A673 (cell line): Measurements from ENCODE around the gene CCDC92. TPM values are rescaled to one million over a fixed set of nuclear protein-coding genes. Genes with fewer than 3 reads are reported as not detected.

Experiments used
- BruUV-seq: library from RNA; stranded (reverse); fragments of 400-500 nt; replicated peaks from 2 replicates; lab custom pipeline; 2021; lab: Mats Ljungman, UMichigan
- CTCF ChIA-PET: fragments of 300-600 bp; sonication (Branson Sonifier 250); formaldehyde crosslinking; loops from one replicate; lab custom pipeline; 2022; ENCODE audit warnings: antibody characterized with exemption; lab: Charles Lee
- POLR2A ChIA-PET: fragments of 300-600 bp; sonication (Branson Sonifier 250); formaldehyde crosslinking; loops from one replicate; lab custom pipeline; 2022; ENCODE audit warnings: antibody characterized with exemption; ENCODE audit not compliant: low non-redundant PET; lab: Charles Lee
- DNase-seq: peaks from one replicate; pipeline ENCODE4 v3.0.0-alpha.2; 2015; ENCODE audit warnings: low spot score
- H3K27ac ChIP-seq: fragments of 200-600 bp; sonication (generic); 2 replicates; pipeline ENCODE4 v1.5.1; 2016; ENCODE audit warnings: mixed run types, low read depth, mild to moderate bottlenecking, mixed read lengths, antibody characterized with exemption, low read length; ENCODE audit not compliant: poor library complexity, severe bottlenecking
- H3K27me3 ChIP-seq: fragments of 200-600 bp; sonication (generic); replicated peaks from 2 replicates; pipeline ENCODE4 v1.6.1; 2017; ENCODE audit warnings: mixed run types, low read depth, mild to moderate bottlenecking, mixed read lengths, antibody characterized with exemption, low read length; ENCODE audit not compliant: insufficient read depth, poor library complexity
- H3K36me3 ChIP-seq: fragments of 200-600 bp; sonication (generic); 2 replicates; pipeline ENCODE4 v1.6.1; 2016; ENCODE audit warnings: mixed run types, mild to moderate bottlenecking, mixed read lengths, antibody characterized with exemption, low read length; ENCODE audit not compliant: insufficient read depth, poor library complexity, severe bottlenecking
- H3K4me1 ChIP-seq: fragments of 200-600 bp; sonication (generic); 2 replicates; pipeline ENCODE4 v1.6.1; 2017; ENCODE audit warnings: mixed run types, mild to moderate bottlenecking, mixed read lengths, antibody characterized with exemption, low read length; ENCODE audit not compliant: insufficient read depth, poor library complexity, severe bottlenecking
- H3K4me3 ChIP-seq: fragments of 200-600 bp; sonication (generic); 2 replicates; pipeline ENCODE4 v1.5.1; 2016; ENCODE audit warnings: low read depth, mixed run types, mild to moderate bottlenecking, mixed read lengths, low read length; ENCODE audit not compliant: poor library complexity, severe bottlenecking
- H3K9me3 ChIP-seq: fragments of 200-600 bp; sonication (generic); 2 replicates; pipeline ENCODE4 v1.6.1; 2016; ENCODE audit warnings: mixed run types, low read depth, mild to moderate bottlenecking, mixed read lengths, antibody characterized with exemption, low read length; ENCODE audit not compliant: poor library complexity, severe bottlenecking
- CTCF ChIP-seq: fragments of 300-800, 200-600 bp; sonication (generic); conservative IDR thresholded peaks from 2 replicates; pipeline ENCODE4 v1.5.1; 2017; ENCODE audit warnings: low read depth, mild to moderate bottlenecking, antibody characterized with exemption, low read length, moderate library complexity, mixed read lengths
- EZH2 ChIP-seq: fragments of 200-600 bp; sonication (generic); IDR thresholded peaks from 2 replicates; pipeline ENCODE4 v1.6.1; 2017; ENCODE audit warnings: borderline replicate concordance, low read depth, mild to moderate bottlenecking, mixed read lengths, antibody characterized with exemption, low read length; ENCODE audit not compliant: poor library complexity, severe bottlenecking
- intact Hi-C: fragments of 100-400 bp; cut with micrococcal nuclease; formaldehyde crosslinking; loops from one replicate; pipeline ENCODE4 v1.10.0; 2022; ENCODE audit not compliant: unreplicated experiment
- total RNA-seq: library from RNA; stranded (reverse); gene quantifications from 2 replicates; pipeline ENCODE4 v1.2.3, GENCODE V29; 2021

Gene CCDC92
- total RNA-seq, 1 experiment from 2014 or later, result 28.7 TPM

GRCh38 chr12:123903301-123904065 lies 69.1 kb downstream of the CCDC92 start:
- CTCF ChIA-PET, result no interaction called here
- no peak for TF ChIP-seq CTCF
- TF ChIP-seq EZH2, result no peak
- BruUV-seq, result no TSS peak
- Histone ChIP-seq H3K27me3 (no peaks in the 10 kb centered on the region), H3K36me3 (no peaks in the 10 kb centered on the region), H3K9me3 (no peaks in the 10 kb centered on the region), H3K4me3 (no peak overlapping the region), H3K27ac (no peak overlapping the region), H3K4me1 (peaks cover 5% of the 10 kb centered on the region)
- POLR2A ChIA-PET, result no interaction called here
- intact Hi-C loops, result no loop called here
- DNase-seq, result no peak

GRCh38 chr12:123902821-123903220 lies 69.8 kb downstream of the CCDC92 start:
- no TSS peak for BruUV-seq
- DNase-seq, result no peak
- H3K27me3 ChIP-seq, result no peaks in the 10 kb centered on the region
- peaks cover 5% of the 10 kb centered on the region for H3K4me1 ChIP-seq
- no peak overlapping the region for H3K27ac ChIP-seq
- no peaks in the 10 kb centered on the region for H3K36me3 ChIP-seq
- intact Hi-C loops, result no loop called here
- no peaks in the 10 kb centered on the region for H3K9me3 ChIP-seq
- ChIA-PET CTCF (no interaction called here), POLR2A (no interaction called here)
- TF ChIP-seq EZH2 (no peak), CTCF (no peak)
- H3K4me3 ChIP-seq, result no peak overlapping the region

GRCh38 chr12:123900871-123901376 lies 71.7 kb downstream of the CCDC92 start:
- no peak overlapping the region for H3K27ac ChIP-seq
- POLR2A ChIA-PET, result no interaction called here
- H3K9me3 ChIP-seq, result no peaks in the 10 kb centered on the region

More at GRCh38 chr12:123900871-123901376, 71.7 kb downstream of the CCDC92 start:
- Histone ChIP-seq H3K36me3 (no peaks in the 10 kb centered on the region), H3K4me1 (peaks cover 5% of the 10 kb centered on the region), H3K4me3 (no peak overlapping the region), H3K27me3 (no peaks in the 10 kb centered on the region)
- DNase-seq, result peak; percentile 41
- no peak for TF ChIP-seq CTCF
- no peak for TF ChIP-seq EZH2
- BruUV-seq, result no TSS peak
- intact Hi-C loops, result no loop called here
- CTCF ChIA-PET, result no interaction called here
